Sigmoid colon (tissue), 4 donors: ENCODE data around the gene SRGN.

Experiments used
- CTCF ChIP-seq, 4 experiments: fragments of 450-650 bp in 3 of 4; fragments of 200-600 bp in 1 of 4; IDR thresholded peaks; one replicate each; pipeline ENCODE4 v1.5.1; 2016 to 2019; ENCODE audit warnings: antibody characterized with exemption in 4 of 4, mild to moderate bottlenecking in 3 of 4, moderate library complexity in 2 of 4
- EP300 ChIP-seq, 4 donors: sonication (generic); formaldehyde crosslinking; IDR thresholded peaks; one replicate each; pipeline ENCODE4 v1.6.1; 2017; ENCODE audit warnings: antibody characterized with exemption in 4 of 4
- POLR2AphosphoS5 ChIP-seq, 4 donors: sonication (generic); formaldehyde crosslinking; IDR thresholded peaks; one replicate each; pipeline ENCODE4 v1.6.1; 2017; ENCODE audit warnings: antibody characterized with exemption in 4 of 4

GRCh38 chr10:69060127-69060798 lies 27.6 kb upstream of the SRGN start:
- TF ChIP-seq CTCF (IDR thresholded peaks at IDR 0.05) (no peak), POLR2AphosphoS5 (IDR thresholded peaks at IDR 0.05) (no peak), EP300 (IDR thresholded peaks at IDR 0.05) (no peak)
